Pancreas (tissue), 10 donors: ENCODE results near the gene USP10. TPM values are rescaled to one million over a fixed set of nuclear protein-coding genes. Genes with fewer than 3 reads are reported as not detected.

Experiments
- ATAC-seq, 4 donors: fragments of 200-7000 bp; cut with Tn5 transposase; one replicate each; pipeline versions ENCODE4 v1.8.0 to v1.9.1; 2020; ENCODE audit warnings: mild to moderate bottlenecking in 4 of 4, moderate library complexity in 4 of 4
- DNase-seq, 6 donors: peaks; one replicate each; pipeline ENCODE4 v3.0.0-alpha.2; 2020
- FAIRE-seq: peaks from 2 replicates; lab custom pipeline; 2012; peaks lifted over from hg19 to GRCh38; lab: Jason Lieb, UNC
- H3K27ac ChIP-seq, 4 donors: fragments of 200-600 bp; sonication (generic); 1 replicate in 3 of 4; 2 replicates in 1 of 4; pipeline versions ENCODE4 v1.5.0 to v1.8.0; 2020
- H3K27me3 ChIP-seq, 4 donors: fragments of 200-600 bp; one replicate each; pipeline ENCODE4 v1.8.0; 2021
- H3K36me3 ChIP-seq, 3 donors: fragments of 200-600 bp; sonication (generic) in 1 of 3; one replicate each; pipeline versions ENCODE4 v1.5.0 to v1.8.0; 2020 to 2021
- H3K4me1 ChIP-seq, 3 donors: fragments of 200-600 bp; one replicate each; pipeline ENCODE4 v1.8.0; 2021
- H3K4me3 ChIP-seq, 4 donors: fragments of 200-600 bp; sonication (generic) in 2 of 4; one replicate each; pipeline versions ENCODE4 v1.5.0 to v1.8.0; 2020 to 2021
- H3K9me3 ChIP-seq, 4 donors: fragments of 200-600 bp; one replicate each; pipeline ENCODE4 v1.8.0; 2021
- CTCF ChIP-seq, 4 donors: fragments of 200-600 bp; sonication (generic) in 3 of 4; IDR thresholded peaks; one replicate each; pipeline versions ENCODE4 v1.5.0 to v1.8.0; 2021; ENCODE audit warnings: antibody characterized with exemption in 4 of 4
- WGBS, 2 donors: extraction: QIAGEN DNeasy Blood & Tissue Kit; methylation state at CpG; one replicate each; pipeline ENCODE4 v1.1.7; 2013; 5-methylcytosine and 5-hydroxymethylcytosine counted together
- intact Hi-C, 3 donors: fragments of 100-400 bp; cut with DNase I; formaldehyde crosslinking; loops; one replicate each; pipeline versions ENCODE4 v1.11.1 to v1.14.2; 2022
- polyA plus RNA-seq, 2 donors: library from polyadenylated mRNA; stranded (reverse); fragments of 200-250 nt; gene quantifications; one replicate each; pipeline ENCODE4 v1.2.3, GENCODE V29; 2013
- total RNA-seq, 6 donors: library from RNA; stranded (reverse); fragmentation: NEBNext Ultra II Directional in 4 of 6; extraction: Animal tissue kit (Norgen Biotek cat#: 25700) in 4 of 6; gene quantifications; one replicate each; pipeline versions ENCODE4 v1.2.1 to v1.2.4, GENCODE V29; 2021 to 2023
- donor health status: healthy with polysubstance abuse.
- donor health status: DM: no; HTN: no; CAD: no; lungs with moderate emphysema.
- donor health status: DM: no; HTN: no; CAD: no.
- donor health status: control.
- donor health status: control.
- donor health status: Bipolar disorder and iron deficiency.
- donor health status: DM: yes; HTN: yes; CAD: no.
- donor health status: DM: no; HTN: no; CAD: no.
- donor health status: DM: no; HTN: no; CAD: no.
- donor health status: DM: yes; HTN: yes; CAD: no.

Gene USP10
- total and polyA plus RNA-seq, 8 donors, result 11.4 to 40.6 (median 26.9) TPM

- TF ChIP-seq CTCF (IDR thresholded peaks at IDR 0.05), result no peak
- Histone ChIP-seq H3K4me1 (no peaks in the 10 kb centered on the region), H3K27ac (no peak overlapping the region), H3K27me3 (no peaks in the 10 kb centered on the region), H3K36me3 (peaks cover 0 to 46% (median 12%) of the 10 kb centered on the region in 3 donors), H3K4me3 (no peak overlapping the region), H3K9me3 (no peaks in the 10 kb centered on the region)
- peak in 2 of 4 donors; percentile 49 to 61 for ATAC-seq
- FAIRE-seq, result no peak
- 89% methylated on average over 11 of the region's 11 CpGs for WGBS, 2 donors
- no peak for DNase-seq
- intact Hi-C loops, result loop anchor here in 1 of 3 donors (10.0 kb wide), 1 partner anchor 188 kb away; no protein-coding TSS in a partner anchor
Measured at GRCh38 chr16:84766978-84767773, 67.4 kb downstream of the USP10 start.

- WGBS, 2 donors, result 81 to 84% methylated on average over 4 of the region's 4 CpGs
- intact Hi-C loops, result loop anchor here in 1 of 3 donors (10.0 kb wide), 1 partner anchor 187 kb away; no protein-coding TSS in a partner anchor
Measured at GRCh38 chr16:84768061-84768807, 68.4 kb downstream of the USP10 start.

DNA sequence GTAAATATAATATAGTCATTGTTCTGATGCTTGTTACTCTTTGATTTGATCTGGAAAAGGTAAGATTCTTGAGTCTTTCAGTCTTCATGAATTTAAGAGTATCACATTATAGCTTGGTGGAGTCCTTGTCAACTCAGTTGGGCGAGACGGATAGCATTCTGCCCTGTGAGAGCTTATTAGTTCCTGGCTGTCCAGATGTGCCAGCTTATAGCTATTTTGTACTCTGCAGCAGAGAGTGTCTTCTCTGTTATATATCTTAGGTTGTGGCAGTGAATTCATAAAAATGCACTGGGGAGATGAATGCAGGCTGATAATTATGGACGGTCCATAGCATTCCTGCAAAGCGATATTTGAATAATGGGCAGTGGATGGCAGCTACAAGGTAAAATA lies 69.0 kb downstream of the USP10 start:
- H3K27me3 ChIP-seq, result no peaks in the 10 kb centered on the region
- ATAC-seq, result no peak
- no peaks in the 10 kb centered on the region for H3K9me3 ChIP-seq
- intact Hi-C loops, result loop anchor here in 1 of 3 donors (10.0 kb wide), 1 partner anchor 186 kb away; no protein-coding TSS in a partner anchor
- DNase-seq, result no peak
- H3K4me3 ChIP-seq, result no peak overlapping the region
- H3K36me3 ChIP-seq, result peaks cover 0 to 53% (median 15%) of the 10 kb centered on the region in 3 donors
- TF ChIP-seq CTCF (IDR thresholded peaks at IDR 0.05), result no peak
- no peak for FAIRE-seq
- no peaks in the 10 kb centered on the region for H3K4me1 ChIP-seq
- 97 to 99% methylated on average over 4 of the region's 4 CpGs for WGBS, 2 donors
- H3K27ac ChIP-seq, result no peak overlapping the region

More at GRCh38 chr16:84768061-84768807, 68.4 kb downstream of the USP10 start:
- no peak for DNase-seq
- Histone ChIP-seq H3K36me3 (peaks cover 0 to 53% (median 15%) of the 10 kb centered on the region in 3 donors), H3K4me1 (no peaks in the 10 kb centered on the region), H3K27ac (no peak overlapping the region), H3K9me3 (no peaks in the 10 kb centered on the region), H3K27me3 (no peaks in the 10 kb centered on the region), H3K4me3 (no peak overlapping the region)
- TF ChIP-seq CTCF (IDR thresholded peaks at IDR 0.05), result no peak
- ATAC-seq, result no peak
- FAIRE-seq, result no peak

- DNase-seq (no peak), FAIRE-seq (no peak), ATAC-seq (no peak)
- intact Hi-C loops, result loop anchor here in 1 of 3 donors (10.0 kb wide), 1 partner anchor 185 kb away; no protein-coding TSS in a partner anchor
- no peak for TF ChIP-seq CTCF (IDR thresholded peaks at IDR 0.05)
- H3K4me3 ChIP-seq, result no peak overlapping the region
- no peak overlapping the region for H3K27ac ChIP-seq
- no peaks in the 10 kb centered on the region for H3K4me1 ChIP-seq
- no peaks in the 10 kb centered on the region for H3K27me3 ChIP-seq
- 91 to 95% methylated on average over 3 of the region's 3 CpGs for WGBS, 2 donors
- no peaks in the 10 kb centered on the region for H3K9me3 ChIP-seq
- H3K36me3 ChIP-seq, result peaks cover 0 to 53% (median 15%) of the 10 kb centered on the region in 3 donors
Measured at GRCh38 chr16:84769416-84769815, 69.6 kb downstream of the USP10 start.
